Esophagus squamous epithelium (tissue), 4 donors: Measurements from ENCODE around the gene ABCA5.

Source experiments
- POLR2A ChIP-seq, 4 donors: fragments of 450-650 bp; IDR thresholded peaks; one replicate each; pipeline ENCODE4 v1.6.1; 2017; ENCODE audit warnings: antibody characterized with exemption in 4 of 4, mild to moderate bottlenecking in 4 of 4, moderate library complexity in 3 of 4
- TF ChIP-seq, protein P1 (sequence below), 6 experiments: fragments of 450-650 bp in 4 of 6; fragments of 200-600 bp in 2 of 6; sonication (generic) in 2 of 6; IDR thresholded peaks; one replicate each; pipeline ENCODE4 v1.5.1; 2016 to 2019; ENCODE audit warnings: antibody characterized with exemption in 6 of 6, mild to moderate bottlenecking in 4 of 6, moderate library complexity in 4 of 6

DNA sequence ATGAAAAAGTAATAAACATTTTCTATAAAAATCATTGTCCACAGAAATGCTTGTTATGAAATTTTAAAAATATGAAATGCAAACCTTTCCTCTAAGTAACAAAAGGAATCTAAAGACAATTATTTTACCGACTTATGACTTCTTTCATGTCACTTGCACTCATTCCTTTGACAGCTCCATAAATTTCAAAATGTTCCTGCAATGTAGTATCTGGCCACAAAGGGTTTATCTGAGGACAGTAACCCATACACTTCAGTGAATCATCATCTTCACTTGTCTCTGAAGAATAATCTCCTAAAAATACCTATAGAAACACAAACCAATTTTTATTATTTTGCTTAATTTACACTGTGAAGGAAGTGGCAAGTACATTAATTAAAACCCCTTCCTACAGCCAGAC is 72.7 kb downstream of the ABCA5 start:
- TF ChIP-seq, protein P1, sequence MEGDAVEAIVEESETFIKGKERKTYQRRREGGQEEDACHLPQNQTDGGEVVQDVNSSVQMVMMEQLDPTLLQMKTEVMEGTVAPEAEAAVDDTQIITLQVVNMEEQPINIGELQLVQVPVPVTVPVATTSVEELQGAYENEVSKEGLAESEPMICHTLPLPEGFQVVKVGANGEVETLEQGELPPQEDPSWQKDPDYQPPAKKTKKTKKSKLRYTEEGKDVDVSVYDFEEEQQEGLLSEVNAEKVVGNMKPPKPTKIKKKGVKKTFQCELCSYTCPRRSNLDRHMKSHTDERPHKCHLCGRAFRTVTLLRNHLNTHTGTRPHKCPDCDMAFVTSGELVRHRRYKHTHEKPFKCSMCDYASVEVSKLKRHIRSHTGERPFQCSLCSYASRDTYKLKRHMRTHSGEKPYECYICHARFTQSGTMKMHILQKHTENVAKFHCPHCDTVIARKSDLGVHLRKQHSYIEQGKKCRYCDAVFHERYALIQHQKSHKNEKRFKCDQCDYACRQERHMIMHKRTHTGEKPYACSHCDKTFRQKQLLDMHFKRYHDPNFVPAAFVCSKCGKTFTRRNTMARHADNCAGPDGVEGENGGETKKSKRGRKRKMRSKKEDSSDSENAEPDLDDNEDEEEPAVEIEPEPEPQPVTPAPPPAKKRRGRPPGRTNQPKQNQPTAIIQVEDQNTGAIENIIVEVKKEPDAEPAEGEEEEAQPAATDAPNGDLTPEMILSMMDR (IDR thresholded peaks at IDR 0.05): no peak
- TF ChIP-seq POLR2A (IDR thresholded peaks at IDR 0.05): no peak
